ENCODE measurements around the gene SAMHD1. TPM values are rescaled to one million over a fixed set of nuclear protein-coding genes. Genes with fewer than 3 reads are reported as not detected.
A peak's percentile ranks its signal among the peaks of the same experiment; 100 is the strongest.

SAMHD1 gene
- total RNA-seq, 1 donor from 2014 or later, result 57.0 TPM

- no peak for DNase-seq
Observed at GRCh38 chr20:36872852-36873251, 78.7 kb downstream of the SAMHD1 start.

GRCh38 chr20:36871640-36872570 lies 79.6 kb downstream of the SAMHD1 start:
- DNase-seq, result no peak

GRCh38 chr20:36866681-36867495 lies 84.6 kb downstream of the SAMHD1 start:
- DNase-seq, result no peak

GRCh38 chr20:36866164-36866563 lies 85.3 kb downstream of the SAMHD1 start:
- no peak for DNase-seq

- DNase-seq, result no peak
Observed at GRCh38 chr20:36865861-36866149, 85.7 kb downstream of the SAMHD1 start.

GRCh38 chr20:36865076-36865860 lies 86.2 kb downstream of the SAMHD1 start:
- DNase-seq, result no peak

GRCh38 chr20:36862857-36863668 lies 88.4 kb downstream of the SAMHD1 start:
- no peak for DNase-seq

- DNase-seq, result peak; percentile 95
Observed at GRCh38 chr20:36861875-36862801, 89.4 kb downstream of the SAMHD1 start.

- DNase-seq, result no peak
Observed at GRCh38 chr20:36861625-36861874, 90.0 kb downstream of the SAMHD1 start.

GRCh38 chr20:36860811-36861624 lies 90.5 kb downstream of the SAMHD1 start:
- DNase-seq, result no peak

GRCh38 chr20:36860339-36860738 lies 91.2 kb downstream of the SAMHD1 start:
- DNase-seq, result no peak

GRCh38 chr20:36859700-36860330 lies 91.7 kb downstream of the SAMHD1 start:
- no peak for DNase-seq

- no peak for DNase-seq
Observed at GRCh38 chr20:36859282-36859555, 92.3 kb downstream of the SAMHD1 start.

- peak; percentile 67 for DNase-seq
Observed at GRCh38 chr20:36856691-36857635, 94.5 kb downstream of the SAMHD1 start.

- DNase-seq, result no peak
Observed at GRCh38 chr20:36856195-36856594, 95.3 kb downstream of the SAMHD1 start.

GRCh38 chr20:36855241-36855657 lies 96.3 kb downstream of the SAMHD1 start:
- no peak for DNase-seq

- no peak for DNase-seq
Observed at GRCh38 chr20:36854348-36855240, 96.9 kb downstream of the SAMHD1 start.
